ENCODE results near the gene APOL4. TPM values are rescaled to one million over a fixed set of nuclear protein-coding genes. Genes with fewer than 3 reads are reported as not detected.
"Not testable (repeated sequence)": the region's sequence is repeated elsewhere in the genome, so short reads cannot be mapped to it uniquely, and the experiment has no call there.

Gene APOL4
- total and polyA plus RNA-seq, 8 donors = 0.28 to 4.1 (median 1.5) TPM

GRCh38 chr22:36235585-36235984 lies 34.0 kb upstream of the APOL4 start:
- TF ChIP-seq, protein P1, sequence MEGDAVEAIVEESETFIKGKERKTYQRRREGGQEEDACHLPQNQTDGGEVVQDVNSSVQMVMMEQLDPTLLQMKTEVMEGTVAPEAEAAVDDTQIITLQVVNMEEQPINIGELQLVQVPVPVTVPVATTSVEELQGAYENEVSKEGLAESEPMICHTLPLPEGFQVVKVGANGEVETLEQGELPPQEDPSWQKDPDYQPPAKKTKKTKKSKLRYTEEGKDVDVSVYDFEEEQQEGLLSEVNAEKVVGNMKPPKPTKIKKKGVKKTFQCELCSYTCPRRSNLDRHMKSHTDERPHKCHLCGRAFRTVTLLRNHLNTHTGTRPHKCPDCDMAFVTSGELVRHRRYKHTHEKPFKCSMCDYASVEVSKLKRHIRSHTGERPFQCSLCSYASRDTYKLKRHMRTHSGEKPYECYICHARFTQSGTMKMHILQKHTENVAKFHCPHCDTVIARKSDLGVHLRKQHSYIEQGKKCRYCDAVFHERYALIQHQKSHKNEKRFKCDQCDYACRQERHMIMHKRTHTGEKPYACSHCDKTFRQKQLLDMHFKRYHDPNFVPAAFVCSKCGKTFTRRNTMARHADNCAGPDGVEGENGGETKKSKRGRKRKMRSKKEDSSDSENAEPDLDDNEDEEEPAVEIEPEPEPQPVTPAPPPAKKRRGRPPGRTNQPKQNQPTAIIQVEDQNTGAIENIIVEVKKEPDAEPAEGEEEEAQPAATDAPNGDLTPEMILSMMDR (IDR thresholded peaks at IDR 0.05) = no peak
- no peaks in the 10 kb centered on the region for H3K27me3 ChIP-seq
- H3K4me1 ChIP-seq = peaks cover 3 to 18% (median 4%) of the 10 kb centered on the region in 3 donors
- intact Hi-C loops (cut with DNase I) = no loop called here
- H3K4me3 ChIP-seq = no peak overlapping the region
- FAIRE-seq (no peak), ATAC-seq (no peak), DNase-seq (no peak)
- WGBS, 2 donors = 88 to 90% methylated on average over 3 of the region's 3 CpGs
- H3K36me3 ChIP-seq = peaks cover 0 to 10% (median 4%) of the 10 kb centered on the region in 3 donors
- H3K27ac ChIP-seq = no peak overlapping the region
- no peaks in the 10 kb centered on the region for H3K9me3 ChIP-seq

- Histone ChIP-seq H3K4me1 (peaks cover 3 to 18% (median 4%) of the 10 kb centered on the region in 3 donors), H3K27ac (no peak overlapping the region), H3K36me3 (peaks cover 0 to 10% (median 4%) of the 10 kb centered on the region in 3 donors), H3K9me3 (no peaks in the 10 kb centered on the region), H3K27me3 (no peaks in the 10 kb centered on the region), H3K4me3 (no peak overlapping the region)
- TF ChIP-seq, protein P1 (IDR thresholded peaks at IDR 0.05) = no peak
- ATAC-seq (no peak), DNase-seq (no peak), FAIRE-seq (no peak)
- intact Hi-C loops (cut with DNase I) = no loop called here
- WGBS, 2 donors = 66 to 70% methylated on average over 2 of the region's 2 CpGs
Measured at GRCh38 chr22:36234919-36235318, 33.3 kb upstream of the APOL4 start.

DNA sequence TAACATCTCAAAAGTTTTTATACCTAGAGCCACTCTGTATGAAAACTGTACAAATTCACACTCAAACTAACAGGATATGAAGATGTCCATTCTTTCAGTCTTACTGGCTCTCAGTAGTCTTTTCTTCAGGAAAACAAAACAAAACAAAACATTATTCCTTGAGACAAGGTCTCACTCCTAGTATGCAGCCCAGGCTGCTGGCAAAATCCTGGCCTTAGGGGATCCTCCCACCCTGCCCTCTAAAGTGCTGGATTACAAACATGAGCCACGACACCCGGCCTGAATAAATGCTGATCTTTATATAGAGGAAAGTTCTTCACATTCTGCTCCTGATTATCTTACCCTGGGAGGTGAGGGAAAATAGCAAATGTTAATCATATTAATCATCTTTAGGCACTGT lies 32.6 kb upstream of the APOL4 start:
- H3K36me3 ChIP-seq = peaks cover 0 to 10% (median 4%) of the 10 kb centered on the region in 3 donors
- H3K4me3 ChIP-seq = no peak overlapping the region
- FAIRE-seq (no peak), ATAC-seq (no peak), DNase-seq (no peak)
- TF ChIP-seq, protein P1 (IDR thresholded peaks at IDR 0.05) = no peak
- no peaks in the 10 kb centered on the region for H3K9me3 ChIP-seq
- no peaks in the 10 kb centered on the region for H3K27me3 ChIP-seq
- 70 to 80% methylated on average over 2 of the region's 2 CpGs for WGBS, 2 donors
- H3K27ac ChIP-seq = no peak overlapping the region
- peaks cover 3 to 18% (median 4%) of the 10 kb centered on the region in 3 donors for H3K4me1 ChIP-seq
- intact Hi-C loops (cut with DNase I) = no loop called here

GRCh38 chr22:36233796-36234195 lies 32.2 kb upstream of the APOL4 start:
- H3K27ac ChIP-seq = no peak overlapping the region
- 88 to 93% methylated on average over 7 of the region's 7 CpGs for WGBS, 2 donors
- H3K4me3 ChIP-seq = no peak overlapping the region
- FAIRE-seq = no peak
- peaks cover 0 to 10% (median 4%) of the 10 kb centered on the region in 3 donors for H3K36me3 ChIP-seq
- H3K9me3 ChIP-seq = no peaks in the 10 kb centered on the region
- TF ChIP-seq, protein P1 (IDR thresholded peaks at IDR 0.05) = no peak
- peaks cover 3 to 18% (median 4%) of the 10 kb centered on the region in 3 donors for H3K4me1 ChIP-seq
- no peaks in the 10 kb centered on the region for H3K27me3 ChIP-seq
- DNase-seq = no peak
- intact Hi-C loops (cut with DNase I) = no loop called here
- ATAC-seq = no peak

- TF ChIP-seq, protein P1 (IDR thresholded peaks at IDR 0.05) = no peak
Measured at GRCh38 chr22:36232715-36233401, 31.2 kb upstream of the APOL4 start.

DNA sequence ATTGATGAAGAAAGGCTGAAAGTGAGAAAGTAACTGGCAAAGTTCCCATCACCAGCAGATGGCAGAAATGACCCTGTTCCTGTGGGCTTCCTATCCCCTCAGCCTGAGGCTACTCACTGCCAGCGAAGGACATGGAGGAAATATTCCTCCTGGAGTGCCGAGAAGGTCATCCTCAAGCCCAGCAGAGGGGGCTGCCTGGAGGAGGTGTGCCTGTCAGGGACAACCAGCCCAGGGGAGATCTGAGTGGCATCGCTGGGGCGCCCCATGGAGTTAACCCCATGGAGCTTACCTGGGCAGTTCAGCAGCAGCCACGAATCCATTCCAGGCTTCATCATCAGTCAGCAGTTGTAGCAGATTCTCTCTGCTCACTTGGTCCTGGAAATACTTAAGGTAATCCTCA lies 29.4 kb upstream of the APOL4 start:
- FAIRE-seq; H3K27me3 ChIP-seq; H3K9me3 ChIP-seq; H3K27ac ChIP-seq; intact Hi-C loops (cut with DNase I); DNase-seq; H3K4me3 ChIP-seq; H3K4me1 ChIP-seq; ATAC-seq: not testable (repeated sequence)
- 83 to 84% methylated on average over 5 of the region's 5 CpGs for WGBS, 2 donors
- H3K36me3 ChIP-seq = peaks cover 0 to 17% (median 4%) of the 10 kb centered on the region in 3 donors

More at GRCh38 chr22:36232715-36233401, 31.2 kb upstream of the APOL4 start:
- WGBS, 2 donors = 81 to 82% methylated on average over 13 of the region's 13 CpGs
- FAIRE-seq (no peak), DNase-seq (no peak), ATAC-seq (no peak)
- Histone ChIP-seq H3K4me3 (no peak overlapping the region), H3K36me3 (peaks cover 0 to 10% (median 4%) of the 10 kb centered on the region in 3 donors), H3K27ac (no peak overlapping the region), H3K9me3 (no peaks in the 10 kb centered on the region), H3K27me3 (no peaks in the 10 kb centered on the region), H3K4me1 (peaks cover 0 to 16% (median 0%) of the 10 kb centered on the region in 3 donors)
- intact Hi-C loops (cut with DNase I) = no loop called here

GRCh38 chr22:36229649-36230048 lies 28.0 kb upstream of the APOL4 start:
- H3K27ac ChIP-seq; DNase-seq; H3K9me3 ChIP-seq; intact Hi-C loops (cut with DNase I); H3K27me3 ChIP-seq; H3K4me3 ChIP-seq; FAIRE-seq; H3K4me1 ChIP-seq; ATAC-seq: not testable (repeated sequence)
- H3K36me3 ChIP-seq = peaks cover 0 to 17% (median 4%) of the 10 kb centered on the region in 3 donors
- 81 to 86% methylated on average over 2 to 3 of the region's 3 CpGs for WGBS, 2 donors

Measured in pancreas (tissue), 10 donors.